Esophagus muscularis mucosa (tissue), 3 donors: ENCODE results near the gene CFAP99.

ENCODE experiments used
- POLR2AphosphoS5 ChIP-seq, 2 donors: sonication (generic); formaldehyde crosslinking; IDR thresholded peaks; one replicate each; pipeline ENCODE4 v1.6.1; 2017; ENCODE audit warnings: antibody characterized with exemption in 2 of 2
- TF ChIP-seq, protein P1 (sequence below), 3 experiments: fragments of 200-600 bp in 2 of 3; fragments of 450-650 bp in 1 of 3; sonication (generic) in 2 of 3; IDR thresholded peaks; one replicate each; pipeline ENCODE4 v1.5.1; 2017 to 2019; ENCODE audit warnings: antibody characterized with exemption in 3 of 3, mild to moderate bottlenecking in 2 of 3, moderate library complexity in 1 of 3

DNA sequence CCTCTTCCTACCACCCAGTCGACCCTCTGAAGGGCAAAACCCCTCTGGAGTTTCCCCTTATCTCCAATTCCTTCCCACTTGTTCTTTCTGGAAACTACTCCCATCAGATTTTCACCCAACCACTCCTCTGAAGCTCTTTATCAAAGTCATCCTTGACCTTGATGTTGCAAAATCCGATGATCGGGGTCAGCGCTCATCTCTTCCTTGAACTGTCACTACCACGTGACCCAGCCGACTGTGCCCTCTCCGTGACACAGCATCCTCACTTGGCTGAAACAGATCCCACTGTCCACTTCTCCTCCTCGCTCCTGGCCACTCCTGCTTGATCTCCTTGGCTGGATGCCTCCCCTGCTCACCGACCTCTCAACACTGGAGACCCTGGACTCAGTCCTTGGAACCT lies 1.1 kb downstream of the CFAP99 start:
- TF ChIP-seq, protein P1, sequence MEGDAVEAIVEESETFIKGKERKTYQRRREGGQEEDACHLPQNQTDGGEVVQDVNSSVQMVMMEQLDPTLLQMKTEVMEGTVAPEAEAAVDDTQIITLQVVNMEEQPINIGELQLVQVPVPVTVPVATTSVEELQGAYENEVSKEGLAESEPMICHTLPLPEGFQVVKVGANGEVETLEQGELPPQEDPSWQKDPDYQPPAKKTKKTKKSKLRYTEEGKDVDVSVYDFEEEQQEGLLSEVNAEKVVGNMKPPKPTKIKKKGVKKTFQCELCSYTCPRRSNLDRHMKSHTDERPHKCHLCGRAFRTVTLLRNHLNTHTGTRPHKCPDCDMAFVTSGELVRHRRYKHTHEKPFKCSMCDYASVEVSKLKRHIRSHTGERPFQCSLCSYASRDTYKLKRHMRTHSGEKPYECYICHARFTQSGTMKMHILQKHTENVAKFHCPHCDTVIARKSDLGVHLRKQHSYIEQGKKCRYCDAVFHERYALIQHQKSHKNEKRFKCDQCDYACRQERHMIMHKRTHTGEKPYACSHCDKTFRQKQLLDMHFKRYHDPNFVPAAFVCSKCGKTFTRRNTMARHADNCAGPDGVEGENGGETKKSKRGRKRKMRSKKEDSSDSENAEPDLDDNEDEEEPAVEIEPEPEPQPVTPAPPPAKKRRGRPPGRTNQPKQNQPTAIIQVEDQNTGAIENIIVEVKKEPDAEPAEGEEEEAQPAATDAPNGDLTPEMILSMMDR (IDR thresholded peaks at IDR 0.05) = no peak
- no peak for TF ChIP-seq POLR2AphosphoS5 (IDR thresholded peaks at IDR 0.05)
